Chondrocyte (in vitro differentiated cells): ENCODE data around the gene HSPH1. TPM values are rescaled to one million over a fixed set of nuclear protein-coding genes. Genes with fewer than 3 reads are reported as not detected.

Experiments used
- DNase-seq: peaks from one replicate; pipeline ENCODE4 v3.0.0; 2021; ENCODE audit warnings: mixed read lengths, low spot score
- H3K27ac Mint-ChIP-seq: one replicate; pipeline ENCODE4 v1.8.0; 2021; ENCODE audit warnings: mild to moderate bottlenecking, moderate library complexity, mixed read lengths; ENCODE audit not compliant: unreplicated experiment
- H3K27me3 Mint-ChIP-seq: 2 replicates; pipeline ENCODE4 v1.8.0; 2021; ENCODE audit warnings: low read depth, mixed read lengths
- H3K36me3 Mint-ChIP-seq: 2 replicates; pipeline ENCODE4 v1.8.0; 2021; ENCODE audit warnings: low read depth, mixed read lengths
- H3K4me1 Mint-ChIP-seq: 2 replicates; pipeline ENCODE4 v1.8.0; 2021; ENCODE audit warnings: low read depth, mild to moderate bottlenecking, mixed read lengths
- H3K4me3 Mint-ChIP-seq: one replicate; pipeline ENCODE4 v1.8.0; 2021; ENCODE audit warnings: mild to moderate bottlenecking, moderate library complexity, mixed read lengths; ENCODE audit not compliant: unreplicated experiment
- H3K9me3 Mint-ChIP-seq: 2 replicates; pipeline ENCODE4 v1.8.0; 2021; ENCODE audit warnings: low read depth, mixed read lengths
- long read RNA-seq: library from polyadenylated mRNA; stranded (forward); transcript quantifications from one replicate; pipeline ENCODE4 v2.0.0, GENCODE V29; 2021
- total RNA-seq: library from RNA; stranded (reverse); gene quantifications from 3 replicates; pipeline ENCODE4 v1.2.1, GENCODE V29; 2021
- TF ChIP-seq, protein P1 (sequence below): fragments of 200-600 bp; sonication (generic); IDR thresholded peaks from 2 replicates; pipeline ENCODE4 v1.5.0; 2021; ENCODE audit warnings: antibody characterized with exemption, mild to moderate bottlenecking, moderate library complexity

HSPH1 gene
- total RNA-seq: 67.5 to 111 TPM (median 69.4 TPM) in 3 replicates
- long read RNA-seq, full-length matches to known transcripts: 99 of 112 reads
- long read RNA-seq, partial matches to known transcripts: 5 of 112 reads
- long read RNA-seq, other reads (novel, unspliced or antisense): 8 of 112 reads

DNA sequence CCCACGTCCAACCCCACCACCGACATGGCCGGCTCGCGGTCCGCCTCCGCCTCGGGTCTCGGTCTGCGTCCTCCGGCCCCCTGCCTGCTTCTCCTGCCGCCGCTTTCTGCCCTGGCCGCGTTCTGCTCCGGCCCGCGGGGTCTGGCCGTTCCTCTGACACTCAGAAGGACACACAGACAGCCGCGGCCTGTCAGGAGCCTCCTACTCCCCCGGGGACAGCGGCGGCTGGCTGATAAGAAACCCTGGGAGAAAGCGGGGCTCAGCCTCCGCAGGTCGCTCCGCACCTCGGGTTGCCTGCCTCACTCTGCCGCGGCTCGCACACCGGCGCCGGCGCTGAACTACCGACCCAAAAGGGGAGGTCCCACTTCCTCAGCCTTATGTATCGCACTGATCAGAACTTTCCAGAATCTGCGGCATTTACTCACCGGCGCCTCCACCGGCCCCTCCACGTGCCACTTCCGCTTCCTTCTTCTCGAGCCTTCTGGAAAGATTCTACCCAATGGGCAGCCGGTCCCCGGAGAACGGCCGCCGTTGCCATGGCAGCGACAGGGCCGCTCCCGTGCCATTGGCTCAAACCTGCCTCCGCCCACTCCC is at the start of gene HSPH1:
Gene HSPH1, minus strand, starts transcription at position 348 of the 594 bp plus-strand sequence. Its CDS starts 322 bp downstream, at position 26.
- Mint-ChIP-seq H3K9me3 (no peaks in the 10 kb centered on the region), H3K27ac (peak within 1 kb of the TSS; percentile 98), H3K27me3 (no peaks in the 10 kb centered on the region), H3K4me3 (peak within 1 kb of the TSS; percentile 88), H3K36me3 (peaks cover 4% of the 10 kb centered on the region), H3K4me1 (peaks cover 36% of the 10 kb centered on the region)
- peak; percentile 99 for DNase-seq
- TF ChIP-seq, protein P1, sequence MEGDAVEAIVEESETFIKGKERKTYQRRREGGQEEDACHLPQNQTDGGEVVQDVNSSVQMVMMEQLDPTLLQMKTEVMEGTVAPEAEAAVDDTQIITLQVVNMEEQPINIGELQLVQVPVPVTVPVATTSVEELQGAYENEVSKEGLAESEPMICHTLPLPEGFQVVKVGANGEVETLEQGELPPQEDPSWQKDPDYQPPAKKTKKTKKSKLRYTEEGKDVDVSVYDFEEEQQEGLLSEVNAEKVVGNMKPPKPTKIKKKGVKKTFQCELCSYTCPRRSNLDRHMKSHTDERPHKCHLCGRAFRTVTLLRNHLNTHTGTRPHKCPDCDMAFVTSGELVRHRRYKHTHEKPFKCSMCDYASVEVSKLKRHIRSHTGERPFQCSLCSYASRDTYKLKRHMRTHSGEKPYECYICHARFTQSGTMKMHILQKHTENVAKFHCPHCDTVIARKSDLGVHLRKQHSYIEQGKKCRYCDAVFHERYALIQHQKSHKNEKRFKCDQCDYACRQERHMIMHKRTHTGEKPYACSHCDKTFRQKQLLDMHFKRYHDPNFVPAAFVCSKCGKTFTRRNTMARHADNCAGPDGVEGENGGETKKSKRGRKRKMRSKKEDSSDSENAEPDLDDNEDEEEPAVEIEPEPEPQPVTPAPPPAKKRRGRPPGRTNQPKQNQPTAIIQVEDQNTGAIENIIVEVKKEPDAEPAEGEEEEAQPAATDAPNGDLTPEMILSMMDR: peak; percentile 59

DNA sequence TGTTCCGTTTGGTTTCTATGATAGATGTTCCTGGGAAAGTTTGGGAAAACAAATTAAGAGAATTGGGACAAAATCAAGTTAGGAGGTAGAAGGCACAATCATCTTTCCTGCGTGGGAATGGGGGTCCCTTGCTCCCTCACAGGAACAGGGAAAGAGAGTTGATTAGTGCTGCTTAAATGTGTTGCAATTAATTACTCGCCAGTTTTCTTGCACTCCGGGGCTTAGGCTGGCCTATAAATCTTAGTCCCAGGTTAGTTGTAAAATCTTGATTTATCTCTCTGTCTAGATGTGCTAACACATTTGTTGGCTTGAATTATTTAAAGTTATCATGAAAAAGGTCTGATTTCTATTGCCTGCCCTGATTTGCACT is 48.1 kb upstream of the HSPH1 start:
- H3K27me3 Mint-ChIP-seq: no peaks in the 10 kb centered on the region
- DNase-seq: no peak
- no peaks in the 10 kb centered on the region for H3K9me3 Mint-ChIP-seq
- H3K36me3 Mint-ChIP-seq: no peaks in the 10 kb centered on the region
- TF ChIP-seq, protein P1: no peak
- H3K4me1 Mint-ChIP-seq: peaks cover 35% of the 10 kb centered on the region
- no peak overlapping the region for H3K4me3 Mint-ChIP-seq
- H3K27ac Mint-ChIP-seq: no peak overlapping the region

DNA sequence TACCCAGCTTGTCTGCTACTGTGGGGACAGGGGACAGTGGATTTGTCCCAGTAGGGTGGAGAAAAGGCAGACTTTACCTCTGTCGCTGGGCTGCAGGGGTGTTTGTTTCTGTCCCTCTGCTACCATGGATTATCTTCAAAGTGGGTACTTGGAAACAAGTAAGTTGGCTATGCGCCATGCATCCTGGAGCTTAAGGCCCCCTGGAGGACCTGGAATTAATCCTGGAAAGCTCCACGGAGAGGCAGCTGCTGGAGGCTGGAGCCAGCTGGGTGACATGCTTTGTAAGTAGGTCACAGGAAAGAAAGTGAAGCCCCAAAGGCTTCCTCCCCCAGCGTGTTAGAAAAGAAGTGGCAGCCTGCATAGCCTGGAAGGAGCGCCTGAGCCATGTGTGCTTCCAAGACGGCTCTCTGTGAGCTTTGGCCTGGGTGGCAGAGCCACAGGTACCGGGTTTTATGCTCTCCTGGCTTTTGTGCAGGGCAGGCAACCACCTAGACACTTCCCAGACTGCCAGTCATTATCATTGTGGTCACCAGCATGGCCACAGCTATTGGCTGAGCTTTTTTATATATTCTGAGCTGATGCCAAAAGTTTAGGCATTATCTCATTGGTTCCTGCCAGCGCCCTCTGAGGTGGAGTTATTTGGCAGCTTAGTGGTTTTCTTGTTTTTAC is 47.6 kb upstream of the HSPH1 start:
- H3K36me3 Mint-ChIP-seq: no peaks in the 10 kb centered on the region
- H3K4me3 Mint-ChIP-seq: no peak overlapping the region
- H3K27me3 Mint-ChIP-seq: no peaks in the 10 kb centered on the region
- no peak for DNase-seq
- peaks cover 35% of the 10 kb centered on the region for H3K4me1 Mint-ChIP-seq
- peak overlapping the region; percentile 27 for H3K27ac Mint-ChIP-seq
- TF ChIP-seq, protein P1: no peak
- H3K9me3 Mint-ChIP-seq: no peaks in the 10 kb centered on the region

DNA sequence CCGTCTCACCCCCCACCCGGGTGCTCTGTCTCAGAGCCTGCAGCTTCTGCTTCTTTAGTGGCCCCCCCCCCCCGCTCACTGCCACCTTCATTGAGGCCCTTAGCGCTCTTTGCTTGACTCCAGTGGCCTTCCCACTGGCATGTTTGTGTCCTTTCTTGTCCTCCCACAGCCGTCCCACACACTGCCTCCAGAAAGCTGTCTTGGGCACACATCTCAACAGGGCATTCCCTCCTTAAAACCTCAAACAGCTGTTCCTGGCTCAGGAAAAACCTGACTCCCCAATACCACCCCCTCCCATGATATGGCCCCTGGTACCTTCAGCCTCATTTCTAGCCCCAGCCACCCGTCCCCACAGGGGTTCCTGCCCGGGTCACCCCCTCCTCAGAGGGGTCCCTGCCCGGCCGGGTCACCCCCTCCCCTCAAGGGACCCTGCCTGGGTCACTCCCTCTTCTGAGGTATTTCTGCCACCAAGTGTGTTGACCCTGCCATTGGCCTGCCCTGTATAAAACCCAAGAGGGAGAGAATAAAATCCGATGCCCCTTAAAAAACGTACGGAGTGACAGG is 46.9 kb upstream of the HSPH1 start:
- H3K27ac Mint-ChIP-seq: no peak overlapping the region
- TF ChIP-seq, protein P1: no peak
- no peak for DNase-seq
- no peaks in the 10 kb centered on the region for H3K27me3 Mint-ChIP-seq
- peaks cover 30% of the 10 kb centered on the region for H3K4me1 Mint-ChIP-seq
- no peak overlapping the region for H3K4me3 Mint-ChIP-seq
- H3K9me3 Mint-ChIP-seq: no peaks in the 10 kb centered on the region
- H3K36me3 Mint-ChIP-seq: no peaks in the 10 kb centered on the region
